Stimulated activated CD4-positive, alpha-beta T cell treated with anti-CD3 and anti-CD28 coated beads, Interleukin-4, amount 100 ng/mL, for 48 hours (primary cell): ENCODE data around the gene UTF1.
"Not testable (repeated sequence)": the region's sequence is repeated elsewhere in the genome, so short reads cannot be mapped to it uniquely, and the experiment has no call there.

Experiments used
- DNase-seq, 2 donors: peaks; one replicate each; pipeline ENCODE4 v3.0.0-alpha.2; 2020; ENCODE audit warnings: low read depth in 2 of 2

The UTF1 gene

GRCh38 chr10:133209641-133210040, 20.4 kb upstream of the UTF1 start:
- no peak for DNase-seq

GRCh38 chr10:133210398-133211140, 19.4 kb upstream of the UTF1 start:
- DNase-seq = no peak

GRCh38 chr10:133211141-133211830, 18.7 kb upstream of the UTF1 start:
- DNase-seq = no peak

- DNase-seq = no peak
Measured at GRCh38 chr10:133211959-133212852, 17.8 kb upstream of the UTF1 start.

- no peak for DNase-seq
Measured at GRCh38 chr10:133212853-133213494, 17.0 kb upstream of the UTF1 start.

GRCh38 chr10:133213641-133214467, 16.2 kb upstream of the UTF1 start:
- no peak for DNase-seq

- DNase-seq = no peak
Measured at GRCh38 chr10:133214468-133215410, 15.3 kb upstream of the UTF1 start.

GRCh38 chr10:133215586-133215985, 14.4 kb upstream of the UTF1 start:
- no peak for DNase-seq

GRCh38 chr10:133216776-133217175, 13.2 kb upstream of the UTF1 start:
- DNase-seq = no peak

GRCh38 chr10:133217800-133218589, 12.0 kb upstream of the UTF1 start:
- DNase-seq = no peak

- no peak for DNase-seq
Measured at GRCh38 chr10:133218891-133219290, 11.1 kb upstream of the UTF1 start.

GRCh38 chr10:133219782-133220181, 10.2 kb upstream of the UTF1 start:
- no peak for DNase-seq

- no peak for DNase-seq
Measured at GRCh38 chr10:133221331-133221730, 8.7 kb upstream of the UTF1 start.

GRCh38 chr10:133221756-133222155, 8.3 kb upstream of the UTF1 start:
- not testable (repeated sequence) for DNase-seq

GRCh38 chr10:133224076-133224475, 5.9 kb upstream of the UTF1 start:
- DNase-seq = no peak

- DNase-seq = no peak
Measured at GRCh38 chr10:133224756-133225372, 5.2 kb upstream of the UTF1 start.

- DNase-seq = no peak
Measured at GRCh38 chr10:133225707-133226191, 4.3 kb upstream of the UTF1 start.

GRCh38 chr10:133226251-133226808, 3.7 kb upstream of the UTF1 start:
- DNase-seq = no peak
